Measurements from ENCODE around the gene POLN. TPM values are rescaled to one million over a fixed set of nuclear protein-coding genes. Genes with fewer than 3 reads are reported as not detected.

POLN gene
- polyA plus RNA-seq, 2 of the 4 experiments (the other 2 are of a cell fraction) = 2.4 to 2.9 TPM

DNA sequence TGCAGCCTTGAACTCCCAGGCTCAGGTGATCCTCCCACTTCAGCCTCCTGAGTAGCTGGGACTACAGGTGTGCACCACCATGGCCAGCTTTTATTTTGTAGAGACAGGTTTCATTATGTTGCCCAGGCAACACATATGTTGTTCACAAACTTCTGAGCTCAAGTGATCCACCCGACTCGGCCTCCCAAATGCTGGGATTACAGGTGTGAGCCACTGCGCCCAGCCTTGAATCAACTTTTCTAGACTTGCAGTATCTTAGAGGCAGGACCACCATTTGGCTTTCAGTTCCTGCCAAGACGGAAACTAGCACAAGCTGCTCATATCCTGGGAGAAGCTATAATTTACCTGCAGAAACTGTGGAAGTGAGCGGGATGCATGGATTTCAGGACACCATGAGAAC is 162.9 kb downstream of the POLN start:
- CTCF ChIA-PET = interaction anchor here (0.6 kb wide), 1 partner anchor 65 kb away, joined by 3 read pairs; no protein-coding TSS in a partner anchor
- POLR2A ChIA-PET = no interaction called here
- no peak for FAIRE-seq

DNA sequence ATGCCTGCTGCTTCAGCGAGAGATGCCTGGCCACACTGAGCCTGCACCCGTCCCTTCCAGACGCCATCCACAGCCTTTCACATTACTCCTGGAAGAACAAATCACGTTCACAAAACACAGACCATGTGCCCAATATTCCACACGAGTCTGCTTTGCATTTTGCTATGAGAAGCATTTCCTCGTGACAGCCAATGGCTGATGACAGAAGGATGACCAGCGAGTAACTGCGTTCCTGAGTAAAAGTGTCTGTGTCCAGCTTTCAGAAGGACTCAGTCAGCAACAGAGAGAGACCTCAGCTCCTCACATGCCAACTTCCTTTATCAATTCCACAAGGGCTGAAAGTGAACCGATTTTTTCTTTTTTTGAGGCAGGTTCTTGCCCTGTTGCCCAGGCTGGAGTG is 163.3 kb downstream of the POLN start:
- FAIRE-seq (no peak), DNase-seq (ENCODE audit: low read depth in 1 of 2, low spot score in 1 of 2) (no peak), ATAC-seq (no peak)
- Histone ChIP-seq H3K4me3 (no peak overlapping the region), H3K4me2 (no peak overlapping the region), H3K9me3 (no peaks in the 10 kb centered on the region), H3K27ac (no peak overlapping the region), H3K4me1 (no peaks in the 10 kb centered on the region)
- ChIA-PET CTCF (no interaction called here), POLR2A (no interaction called here)
- 62% methylated on average over 9 of the region's 9 CpGs for WGBS (ENCODE audit: missing lambda C conversion rate)
- TF ChIP-seq CHD4 (IDR thresholded peaks at IDR 0.05; ENCODE audit: borderline replicate concordance) (no peak), ESRRA (IDR thresholded peaks at IDR 0.05; ENCODE audit: borderline replicate concordance, low read length) (no peak), CBX2 (IDR thresholded peaks at IDR 0.05; ENCODE audit: borderline replicate concordance, low read depth) (no peak), KDM5A (IDR thresholded peaks at IDR 0.05) (no peak), RARB (CRISPR knock-in tag; IDR thresholded peaks at IDR 0.05) (no peak), CHD2 (IDR thresholded peaks at IDR 0.05; ENCODE audit: low read length, partially characterized antibody) (no peak)

More for the DNA sequence above, 162.9 kb downstream of the POLN start:
- DNase-seq (ENCODE audit: low read depth in 1 of 2, low spot score in 1 of 2) (no peak), ATAC-seq (no peak)
- Histone ChIP-seq H3K9me3 (no peaks in the 10 kb centered on the region), H3K4me2 (no peak overlapping the region), H3K4me3 (no peak overlapping the region), H3K27ac (no peak overlapping the region), H3K4me1 (no peaks in the 10 kb centered on the region)
- 82% methylated on average over 5 of the region's 5 CpGs for whole genome bisulfite sequencing (ENCODE audit: missing lambda C conversion rate)
- TF ChIP-seq FOSL2 (IDR thresholded peaks at IDR 0.05) = no peak
- no peak for TF ChIP-seq FOSL2 (CRISPR knock-in tag; IDR thresholded peaks at IDR 0.05)
- TF ChIP-seq HOXA7 (CRISPR knock-in tag; IDR thresholded peaks at IDR 0.05) = no peak
- TF ChIP-seq MAFK (IDR thresholded peaks at IDR 0.05; ENCODE audit: partially characterized antibody) = no peak
- TF ChIP-seq RARB (CRISPR knock-in tag; IDR thresholded peaks at IDR 0.05) = no peak
- no peak for TF ChIP-seq POLR2AphosphoS2 (conservative IDR thresholded peaks at IDR 0.05; ENCODE audit: low read length)
- TF ChIP-seq SREBF2 (IDR thresholded peaks at IDR 0.05) = no peak
- TF ChIP-seq TFCP2L1 (CRISPR knock-in tag; IDR thresholded peaks at IDR 0.05) = no peak
- TF ChIP-seq HEYL (CRISPR knock-in tag; IDR thresholded peaks at IDR 0.05) = no peak
- TF ChIP-seq MAX (IDR thresholded peaks at IDR 0.05) = no peak
- no peak for TF ChIP-seq RCOR1 (IDR thresholded peaks at IDR 0.05; ENCODE audit: low read depth, low read length)

DNA sequence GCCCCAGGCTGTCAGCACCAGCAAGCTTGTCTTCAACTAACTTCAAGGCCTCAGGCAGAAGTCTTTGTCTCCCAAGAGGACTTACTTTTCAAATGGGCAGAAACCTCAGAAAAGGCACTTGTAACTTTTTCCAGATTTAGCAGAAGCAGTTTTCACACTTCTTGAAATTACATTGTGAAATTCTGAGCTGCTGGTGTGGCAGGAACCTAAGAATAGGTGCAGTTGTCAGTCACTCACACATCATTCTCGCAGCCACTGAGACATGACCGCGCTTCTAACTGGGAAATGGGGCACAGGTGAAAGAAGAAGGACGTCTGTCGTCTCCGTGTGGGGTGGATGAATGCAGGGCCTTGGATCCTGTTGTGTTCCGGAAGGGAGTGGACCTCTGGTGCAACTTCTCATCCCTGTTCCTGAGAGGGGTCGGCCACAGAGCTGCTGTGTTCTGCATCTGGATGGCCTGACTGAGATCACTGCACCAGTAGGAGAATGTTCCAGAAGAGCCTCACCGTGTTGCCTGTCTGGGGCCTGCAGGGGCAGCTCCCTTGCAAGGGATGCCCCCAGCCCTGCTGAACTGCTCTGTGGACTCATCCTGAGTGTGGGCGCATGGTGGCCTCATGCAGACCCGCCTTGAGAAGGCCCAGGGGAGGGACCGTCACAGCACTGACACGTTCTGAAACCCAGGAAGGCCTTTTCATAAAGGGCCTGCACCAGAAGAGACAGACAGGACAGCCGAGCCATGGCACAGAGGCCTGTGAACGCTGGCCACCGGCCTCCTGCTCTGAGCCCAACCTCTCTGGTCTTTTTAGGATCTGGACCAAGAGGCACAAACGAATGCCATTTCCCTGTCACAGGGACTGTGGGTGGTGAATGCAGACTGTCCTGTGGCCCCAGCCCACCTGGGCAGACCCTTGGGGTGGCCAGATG is 164.1 kb downstream of the POLN start:
- ChIA-PET POLR2A (no interaction called here), CTCF (no interaction called here)
- H3K4me1 ChIP-seq = no peaks in the 10 kb centered on the region
- H3K27ac ChIP-seq = no peak overlapping the region
- WGBS (ENCODE audit: missing lambda C conversion rate) = 75% methylated on average over 9 of the region's 17 CpGs
- DNase-seq (ENCODE audit: low read depth in 1 of 2, low spot score in 1 of 2) (no peak), FAIRE-seq (no peak), ATAC-seq (no peak)
- TF ChIP-seq NR3C1 (IDR thresholded peaks at IDR 0.05) (no peak), RAD21 (conservative IDR thresholded peaks at IDR 0.05 in 1 of 2, IDR thresholded peaks at IDR 0.05 in 1 of 2) (no peak), POLR2A (IDR thresholded peaks at IDR 0.05; ENCODE audit: low read length) (no peak), HEYL (CRISPR knock-in tag; IDR thresholded peaks at IDR 0.05) (no peak), ZSCAN20 (CRISPR knock-in tag; IDR thresholded peaks at IDR 0.05) (no peak), ELK1 (IDR thresholded peaks at IDR 0.05; ENCODE audit: low read depth, low read length) (no peak), ZFP36 (IDR thresholded peaks at IDR 0.05; ENCODE audit: borderline replicate concordance, partially characterized antibody) (no peak), RARB (CRISPR knock-in tag; IDR thresholded peaks at IDR 0.05) (no peak), RFX5 (IDR thresholded peaks at IDR 0.05) (no peak), RNF2 (IDR thresholded peaks at IDR 0.05; ENCODE audit: borderline replicate concordance, low read depth) (no peak), HOXA7 (CRISPR knock-in tag; IDR thresholded peaks at IDR 0.05) (no peak), POLR2AphosphoS2 (conservative IDR thresholded peaks at IDR 0.05; ENCODE audit: low read length) (no peak), RCOR1 (IDR thresholded peaks at IDR 0.05; ENCODE audit: low read depth, low read length) (no peak), KDM1A (IDR thresholded peaks at IDR 0.05; ENCODE audit: low read depth) (no peak), CBX8 (IDR thresholded peaks at IDR 0.05) (no peak), NPAS2 (CRISPR knock-in tag; IDR thresholded peaks at IDR 0.05; ENCODE audit: borderline replicate concordance) (no peak), CEBPB (IDR thresholded peaks at IDR 0.05) (no peak), JUNB (IDR thresholded peaks at IDR 0.05) (no peak)
- TF ChIP-seq, protein P1, sequence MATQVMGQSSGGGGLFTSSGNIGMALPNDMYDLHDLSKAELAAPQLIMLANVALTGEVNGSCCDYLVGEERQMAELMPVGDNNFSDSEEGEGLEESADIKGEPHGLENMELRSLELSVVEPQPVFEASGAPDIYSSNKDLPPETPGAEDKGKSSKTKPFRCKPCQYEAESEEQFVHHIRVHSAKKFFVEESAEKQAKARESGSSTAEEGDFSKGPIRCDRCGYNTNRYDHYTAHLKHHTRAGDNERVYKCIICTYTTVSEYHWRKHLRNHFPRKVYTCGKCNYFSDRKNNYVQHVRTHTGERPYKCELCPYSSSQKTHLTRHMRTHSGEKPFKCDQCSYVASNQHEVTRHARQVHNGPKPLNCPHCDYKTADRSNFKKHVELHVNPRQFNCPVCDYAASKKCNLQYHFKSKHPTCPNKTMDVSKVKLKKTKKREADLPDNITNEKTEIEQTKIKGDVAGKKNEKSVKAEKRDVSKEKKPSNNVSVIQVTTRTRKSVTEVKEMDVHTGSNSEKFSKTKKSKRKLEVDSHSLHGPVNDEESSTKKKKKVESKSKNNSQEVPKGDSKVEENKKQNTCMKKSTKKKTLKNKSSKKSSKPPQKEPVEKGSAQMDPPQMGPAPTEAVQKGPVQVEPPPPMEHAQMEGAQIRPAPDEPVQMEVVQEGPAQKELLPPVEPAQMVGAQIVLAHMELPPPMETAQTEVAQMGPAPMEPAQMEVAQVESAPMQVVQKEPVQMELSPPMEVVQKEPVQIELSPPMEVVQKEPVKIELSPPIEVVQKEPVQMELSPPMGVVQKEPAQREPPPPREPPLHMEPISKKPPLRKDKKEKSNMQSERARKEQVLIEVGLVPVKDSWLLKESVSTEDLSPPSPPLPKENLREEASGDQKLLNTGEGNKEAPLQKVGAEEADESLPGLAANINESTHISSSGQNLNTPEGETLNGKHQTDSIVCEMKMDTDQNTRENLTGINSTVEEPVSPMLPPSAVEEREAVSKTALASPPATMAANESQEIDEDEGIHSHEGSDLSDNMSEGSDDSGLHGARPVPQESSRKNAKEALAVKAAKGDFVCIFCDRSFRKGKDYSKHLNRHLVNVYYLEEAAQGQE (IDR thresholded peaks at IDR 0.05) = no peak
- TF ChIP-seq, protein P2, sequence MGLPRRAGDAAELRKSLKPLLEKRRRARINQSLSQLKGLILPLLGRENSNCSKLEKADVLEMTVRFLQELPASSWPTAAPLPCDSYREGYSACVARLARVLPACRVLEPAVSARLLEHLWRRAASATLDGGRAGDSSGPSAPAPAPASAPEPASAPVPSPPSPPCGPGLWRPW (IDR thresholded peaks at IDR 0.05) = no peak
- no peak overlapping the region for H3K4me2 ChIP-seq
- H3K9me3 ChIP-seq = no peaks in the 10 kb centered on the region
- H3K4me3 ChIP-seq = no peak overlapping the region
